Embryonic facial prominence (tissue), 1 donor: ENCODE results near the gene DCLK3.

Source experiments
- DNase-seq: peaks from one replicate; pipeline ENCODE4 v3.0.0-alpha.2; 2016; ENCODE audit errors: extremely low spot score

DCLK3 gene

GRCh38 chr3:36707623-36708409 is 56.5 kb downstream of the DCLK3 start:
- DNase-seq = no peak

- no peak for DNase-seq
These were observed 59.3 kb downstream of the DCLK3 start for GRCh38 chr3:36705015-36705414.

GRCh38 chr3:36704280-36704679 is 60.1 kb downstream of the DCLK3 start:
- no peak for DNase-seq

GRCh38 chr3:36701249-36701572 is 63.1 kb downstream of the DCLK3 start:
- DNase-seq = no peak

- DNase-seq = peak; percentile 47
These were observed 63.7 kb downstream of the DCLK3 start for GRCh38 chr3:36700537-36701248.

GRCh38 chr3:36698314-36698713 is 66.0 kb downstream of the DCLK3 start:
- no peak for DNase-seq

- DNase-seq = no peak
These were observed 66.9 kb downstream of the DCLK3 start for GRCh38 chr3:36697229-36698001.

GRCh38 chr3:36696799-36697198 is 67.6 kb downstream of the DCLK3 start:
- no peak for DNase-seq

GRCh38 chr3:36695769-36696137 is 68.6 kb downstream of the DCLK3 start:
- no peak for DNase-seq

GRCh38 chr3:36695113-36695768 is 69.1 kb downstream of the DCLK3 start:
- no peak for DNase-seq

GRCh38 chr3:36693670-36694069 is 70.7 kb downstream of the DCLK3 start:
- no peak for DNase-seq

- DNase-seq = no peak
These were observed 74.8 kb downstream of the DCLK3 start for GRCh38 chr3:36689560-36689959.

- no peak for DNase-seq
These were observed 75.5 kb downstream of the DCLK3 start for GRCh38 chr3:36688815-36689214.

GRCh38 chr3:36686516-36686915 is 77.8 kb downstream of the DCLK3 start:
- DNase-seq = no peak

- DNase-seq = no peak
These were observed 82.5 kb downstream of the DCLK3 start for GRCh38 chr3:36681867-36682266.

- no peak for DNase-seq
These were observed 83.4 kb downstream of the DCLK3 start for GRCh38 chr3:36680952-36681351.

GRCh38 chr3:36679384-36680200 is 84.8 kb downstream of the DCLK3 start:
- no peak for DNase-seq

- no peak for DNase-seq
These were observed 85.9 kb downstream of the DCLK3 start for GRCh38 chr3:36678216-36679013.

- no peak for DNase-seq
These were observed 86.9 kb downstream of the DCLK3 start for GRCh38 chr3:36677331-36678007.

- DNase-seq = no peak
These were observed 89.5 kb downstream of the DCLK3 start for GRCh38 chr3:36674816-36675215.
